Measurements from ENCODE around the gene LGR6. TPM values are rescaled to one million over a fixed set of nuclear protein-coding genes. Genes with fewer than 3 reads are reported as not detected.
"Not testable (repeated sequence)": the region's sequence is repeated elsewhere in the genome, so short reads cannot be mapped to it uniquely, and the experiment has no call there.

Gene LGR6
- total RNA-seq, 4 donors from 2014 or later, result 0.12 to 2.8 (median 0.48) TPM

GRCh38 chr1:202171292-202172014 is 22.1 kb upstream of the LGR6 start:
- Histone ChIP-seq H3K36me3 (no peaks in the 10 kb centered on the region), H3K27ac (no peak overlapping the region), H3K9me3 (no peaks in the 10 kb centered on the region), H3K4me1 (peaks cover 0 to 8% (median 5%) of the 10 kb centered on the region in 3 donors), H3K4me3 (no peak overlapping the region), H3K27me3 (peaks cover 7% of the 10 kb centered on the region)
- 100% methylated on average over 2 of the region's 11 CpGs; no CpG with 5 or more reads in 1 of the 2 donors for WGBS, 2 donors (ENCODE audit: low coverage in 1 of 2)
- ATAC-seq, result no peak
- TF ChIP-seq CTCF (IDR thresholded peaks at IDR 0.05) (no peak), POLR2AphosphoS5 (IDR thresholded peaks at IDR 0.05) (no peak), POLR2A (IDR thresholded peaks at IDR 0.05) (no peak), EP300 (IDR thresholded peaks at IDR 0.05) (no peak)

GRCh38 chr1:202172015-202172355 is 21.6 kb upstream of the LGR6 start:
- Histone ChIP-seq H3K36me3 (no peaks in the 10 kb centered on the region), H3K4me3 (no peak overlapping the region), H3K9me3 (no peaks in the 10 kb centered on the region), H3K27me3 (peaks cover 7% of the 10 kb centered on the region), H3K27ac (no peak overlapping the region), H3K4me1 (peaks cover 0 to 8% (median 5%) of the 10 kb centered on the region in 3 donors)
- WGBS, 2 donors (ENCODE audit: low coverage in 1 of 2), result no CpG with 5 or more reads among the region's 5 CpGs
- no peak for TF ChIP-seq CTCF (IDR thresholded peaks at IDR 0.05)
- TF ChIP-seq EP300 (IDR thresholded peaks at IDR 0.05), result no peak
- TF ChIP-seq POLR2AphosphoS5 (IDR thresholded peaks at IDR 0.05), result no peak
- TF ChIP-seq POLR2A (IDR thresholded peaks at IDR 0.05), result no peak
- ATAC-seq, result no peak

- H3K9me3 ChIP-seq, result no peaks in the 10 kb centered on the region
- peaks cover 3% of the 10 kb centered on the region for H3K27me3 ChIP-seq
- ATAC-seq, result no peak
- no peak overlapping the region for H3K4me3 ChIP-seq
- no peak for TF ChIP-seq POLR2AphosphoS5 (IDR thresholded peaks at IDR 0.05)
- no peaks in the 10 kb centered on the region for H3K4me1 ChIP-seq
- H3K36me3 ChIP-seq, result no peaks in the 10 kb centered on the region
- no peak overlapping the region for H3K27ac ChIP-seq
- whole genome bisulfite sequencing, 2 donors (ENCODE audit: low coverage in 1 of 2), result 67 to 79% methylated on average over 2 to 4 of the region's 7 CpGs
These were observed 19.6 kb upstream of the LGR6 start for GRCh38 chr1:202173993-202174392.

- Histone ChIP-seq H3K9me3 (no peaks in the 10 kb centered on the region), H3K36me3 (no peaks in the 10 kb centered on the region), H3K4me3 (no peak overlapping the region), H3K27ac (no peak overlapping the region), H3K4me1 (no peaks in the 10 kb centered on the region), H3K27me3 (peaks cover 32% of the 10 kb centered on the region)
- TF ChIP-seq CTCF (IDR thresholded peaks at IDR 0.05) (no peak), POLR2AphosphoS5 (IDR thresholded peaks at IDR 0.05) (no peak), EP300 (IDR thresholded peaks at IDR 0.05) (no peak), POLR2A (IDR thresholded peaks at IDR 0.05) (no peak)
- 70 to 100% methylated on average over 1 to 4 of the region's 29 CpGs for WGBS, 2 donors (ENCODE audit: low coverage in 1 of 2)
- ATAC-seq, result no peak
These were observed 16.4 kb upstream of the LGR6 start for GRCh38 chr1:202176949-202177927.

GRCh38 chr1:202179828-202180750 is 13.5 kb upstream of the LGR6 start:
- no peak for ATAC-seq
- Histone ChIP-seq H3K4me1 (peaks cover 0 to 6% (median 2%) of the 10 kb centered on the region in 3 donors), H3K9me3 (no peaks in the 10 kb centered on the region), H3K27ac (no peak overlapping the region), H3K36me3 (no peaks in the 10 kb centered on the region), H3K4me3 (no peak overlapping the region), H3K27me3 (peaks cover 60% of the 10 kb centered on the region)
- no peak for TF ChIP-seq POLR2AphosphoS5 (IDR thresholded peaks at IDR 0.05)
- TF ChIP-seq EP300 (IDR thresholded peaks at IDR 0.05), result no peak
- TF ChIP-seq CTCF (IDR thresholded peaks at IDR 0.05), result no peak
- no peak for TF ChIP-seq POLR2A (IDR thresholded peaks at IDR 0.05)
- 75 to 85% methylated on average over 4 to 9 of the region's 19 CpGs for WGBS, 2 donors (ENCODE audit: low coverage in 1 of 2)

GRCh38 chr1:202180751-202181139 is 12.9 kb upstream of the LGR6 start:
- not testable (repeated sequence) for H3K36me3 ChIP-seq, H3K4me3 ChIP-seq, H3K9me3 ChIP-seq, H3K4me1 ChIP-seq, ATAC-seq, H3K27ac ChIP-seq
- H3K27me3 ChIP-seq, result peaks cover 66% of the 10 kb centered on the region
- 67 to 90% methylated on average over 1 to 2 of the region's 2 CpGs for WGBS, 2 donors (ENCODE audit: low coverage in 1 of 2)

Measured in gastroesophageal sphincter (tissue), 4 donors.